K562 (cell line): ENCODE results near the gene EIF4G2. TPM values are rescaled to one million over a fixed set of nuclear protein-coding genes. Genes with fewer than 3 reads are reported as not detected.

Source experiments
- ATAC-seq: fragments of 200-7000 bp; cut with Tn5 transposase; 3 replicates; pipeline ENCODE4 v1.9.1; 2020; ENCODE audit warnings: moderate library complexity
- BruUV-seq: library from RNA; stranded (reverse); fragments of 400-500 nt; replicated peaks from 2 replicates; lab custom pipeline; 2021; lab: Mats Ljungman, UMichigan
- CTCF ChIA-PET: fragments of 300-600 bp; formaldehyde crosslinking; extraction: SDS; loops from one replicate; lab custom pipeline; 2021; ENCODE audit warnings: low intra/inter-chr PET ratio; lab: Yijun Ruan, JAX
- POLR2A ChIA-PET: fragments of 300-600, 350-650 bp; sonication (Branson Sonifier 250); formaldehyde crosslinking; extraction: SDS; loops from one replicate; lab custom pipeline; 2021; ENCODE audit warnings: antibody characterized with exemption, inconsistent platforms; lab: Yijun Ruan, JAX
- DNase-seq, 4 experiments: peaks; one replicate each; pipeline versions ENCODE4 v3.0.0 to v3.0.0-alpha.2; 2011 to 2018; ENCODE audit warnings: low spot score in 3 of 4, mixed read lengths in 3 of 4; ENCODE audit errors: extremely low read depth in 1 of 4
- FAIRE-seq: peaks from 2 replicates; lab custom pipeline; 2011; peaks lifted over from hg19 to GRCh38; lab: Jason Lieb, UNC
- H2AFZ ChIP-seq: 2 replicates; pipeline ENCODE4 v1.6.0; 2011; ENCODE audit warnings: low read depth, low read length, control low read depth, inconsistent platforms
- H3K27ac ChIP-seq: fragments of 200-600 bp; 3 replicates; pipeline ENCODE4 v1.8.0; 2011; ENCODE audit warnings: low read depth, mild to moderate bottlenecking, control low read depth, inconsistent platforms, low read length, moderate library complexity, mixed read lengths; ENCODE audit errors: extremely low read depth
- H3K27me3 ChIP-seq, 2 experiments: fragments of 300-600 bp in 1 of 2; 2 replicates in 1 of 2; 3 replicates in 1 of 2; pipeline versions ENCODE4 v1.6.0 to v1.8.0; 2011; ENCODE audit warnings: inconsistent platforms in 2 of 2, low read length in 2 of 2, mild to moderate bottlenecking in 1 of 2, mixed read lengths in 1 of 2, moderate library complexity in 1 of 2; ENCODE audit not compliant: control insufficient read depth in 2 of 2, insufficient read depth in 2 of 2
- H3K36me3 ChIP-seq: fragments of 300-600 bp; 3 replicates; pipeline ENCODE4 v1.8.0; 2011; ENCODE audit warnings: mild to moderate bottlenecking, low read length, inconsistent platforms; ENCODE audit not compliant: control insufficient read depth, insufficient read depth
- H3K4me1 ChIP-seq, 2 experiments: fragments of 200-600 bp in 1 of 2; replicated peaks in 1 of 2; 2 replicates in 1 of 2; 3 replicates in 1 of 2; pipeline versions ENCODE4 v1.5.1 to v1.8.0; 2011; ENCODE audit warnings: inconsistent platforms in 2 of 2, low read length in 2 of 2, mild to moderate bottlenecking in 1 of 2, mixed read lengths in 1 of 2, moderate library complexity in 1 of 2; ENCODE audit not compliant: control insufficient read depth in 2 of 2, insufficient read depth in 2 of 2
- H3K4me2 ChIP-seq: 2 replicates; pipeline ENCODE4 v1.6.1; 2011; ENCODE audit warnings: low read length, control low read depth, inconsistent platforms, mixed read lengths; ENCODE audit not compliant: insufficient read depth
- H3K4me3 ChIP-seq: fragments of 200-600 bp; sonication (generic), shearing (Covaris generic); 2 replicates; pipeline ENCODE4 v1.5.1; 2016; ENCODE audit warnings: control low read depth, inconsistent platforms
- H3K79me2 ChIP-seq: fragments of 200-600 bp; 3 replicates; pipeline ENCODE4 v1.8.0; 2011; ENCODE audit warnings: low read length, inconsistent platforms; ENCODE audit not compliant: control insufficient read depth, insufficient read depth
- H3K9ac ChIP-seq, 2 experiments: 2 replicates each; pipeline versions ENCODE4 v1.6.0 to v1.6.1; 2011; ENCODE audit warnings: low read depth in 2 of 2, low read length in 2 of 2, control low read depth in 1 of 2, inconsistent platforms in 1 of 2, mild to moderate bottlenecking in 1 of 2, mixed read lengths in 1 of 2; ENCODE audit not compliant: insufficient read depth in 1 of 2
- H3K9me1 ChIP-seq: one replicate; pipeline ENCODE4 v1.6.0; 2011; ENCODE audit warnings: inconsistent platforms, mild to moderate bottlenecking, low read length, moderate library complexity; ENCODE audit not compliant: control insufficient read depth, insufficient read depth
- H3K9me3 ChIP-seq: replicated peaks from 2 replicates; pipeline ENCODE4 v1.5.1; 2011; ENCODE audit warnings: low read depth, low read length, inconsistent platforms; ENCODE audit not compliant: control insufficient read depth, insufficient read depth
- H4K20me1 ChIP-seq: replicated peaks from 2 replicates; pipeline ENCODE4 v1.6.1; 2011; ENCODE audit warnings: low read length, inconsistent platforms, mixed read lengths; ENCODE audit not compliant: control insufficient read depth, insufficient read depth
- HDAC6 ChIP-seq: IDR thresholded peaks from 2 replicates; pipeline ENCODE4 v1.6.1; 2012; ENCODE audit warnings: low read depth, mild to moderate bottlenecking, control low read depth, inconsistent platforms, low read length, moderate library complexity
- ILF3 ChIP-seq: fragments of 450-650 bp; IDR thresholded peaks from 2 replicates; pipeline ENCODE4 v1.6.1; 2018; ENCODE audit warnings: antibody characterized with exemption, mild to moderate bottlenecking, moderate library complexity, borderline replicate concordance
- JUNB ChIP-seq: fragments of 450-650 bp; formaldehyde crosslinking; conservative IDR thresholded peaks from 2 replicates; pipeline ENCODE4 v1.4.0; 2020; ENCODE audit warnings: mild to moderate bottlenecking
- SP1 ChIP-seq: sonication (generic); formaldehyde crosslinking; IDR thresholded peaks from 2 replicates; pipeline ENCODE4 v1.8.1; 2022; ENCODE audit warnings: mild to moderate bottlenecking, missing genetic modification reagents
- ZC3H11A ChIP-seq: IDR thresholded peaks from 2 replicates; pipeline ENCODE4 v1.6.1; 2012; ENCODE audit warnings: low read depth, low read length, improper control_type of control experiment
- ZNF224 ChIP-seq: sonication (generic); formaldehyde crosslinking; IDR thresholded peaks from 2 replicates; pipeline ENCODE4 v1.8.0; 2022; ENCODE audit warnings: mild to moderate bottlenecking, missing genetic modification reagents
- WGBS: fragments of 100-300 bp; shearing (Covaris generic); methylation state at CpG from one replicate; pipeline ENCODE4 v1.1.6; 2016; ENCODE audit warnings: low coverage, mixed read lengths; ENCODE audit not compliant: insufficient coverage; ENCODE audit errors: missing lambda C conversion rate; 5-methylcytosine and 5-hydroxymethylcytosine counted together
- in situ Hi-C: fragments of 300-500 bp; cut with MboI; formaldehyde crosslinking; loops from 4 replicates; pipeline ENCODE4 v1.15.0; 2018; ENCODE audit warnings: inconsistent platforms, mixed read lengths
- intact Hi-C: fragments of 100-400 bp; cut with micrococcal nuclease; formaldehyde crosslinking; loops from 2 replicates; pipeline ENCODE4 v1.14.2; 2022
- polyA plus RNA-seq, 8 experiments: library from polyadenylated mRNA; depleted of rRNA in 4 of 8; stranded (reverse) in 5 of 8; unstranded in 3 of 8; fragments of >200 nt; fragmentation: Nextera tagmentation in 2 of 8; fragmentation: Illumina TruSeq in 1 of 8; extraction: Ambion mirVana in 2 of 8; extraction: Trizol in 1 of 8; gene quantifications; 2 replicates each; pipeline versions ENCODE4 v1.2.1 to v1.2.3, GENCODE V29; 2011 to 2014; ENCODE audit warnings: inconsistent platforms in 1 of 8, missing spikeins in 1 of 8
- total RNA-seq, 7 experiments: library from RNA; depleted of rRNA in 6 of 7; stranded (reverse); fragments of >200 nt in 6 of 7; fragmentation: Illumina TruSeq in 2 of 7; extraction: Trizol in 2 of 7; gene quantifications; 2 replicates each; pipeline versions ENCODE4 v1.2.1 to v1.2.3, GENCODE V29; 2011 to 2021; ENCODE audit warnings: low replicate concordance in 1 of 7
- TF ChIP-seq, protein P1 (sequence below): fragments of 450-650 bp; IDR thresholded peaks from one replicate; pipeline ENCODE4 v1.6.1; 2018; ENCODE audit warnings: mild to moderate bottlenecking, moderate library complexity; ENCODE audit not compliant: partially characterized antibody
- TF ChIP-seq, protein P2 (sequence below): sonication (generic); formaldehyde crosslinking; IDR thresholded peaks from 2 replicates; pipeline ENCODE4 v1.8.0; 2022; ENCODE audit warnings: missing genetic modification reagents, mild to moderate bottlenecking, borderline replicate concordance

EIF4G2 gene
- total and polyA plus RNA-seq, 9 of the 15 experiments (the other 6 are each of a cell fraction or from before 2014, with no cell fraction given), result 206 to 790 (median 646) TPM

DNA sequence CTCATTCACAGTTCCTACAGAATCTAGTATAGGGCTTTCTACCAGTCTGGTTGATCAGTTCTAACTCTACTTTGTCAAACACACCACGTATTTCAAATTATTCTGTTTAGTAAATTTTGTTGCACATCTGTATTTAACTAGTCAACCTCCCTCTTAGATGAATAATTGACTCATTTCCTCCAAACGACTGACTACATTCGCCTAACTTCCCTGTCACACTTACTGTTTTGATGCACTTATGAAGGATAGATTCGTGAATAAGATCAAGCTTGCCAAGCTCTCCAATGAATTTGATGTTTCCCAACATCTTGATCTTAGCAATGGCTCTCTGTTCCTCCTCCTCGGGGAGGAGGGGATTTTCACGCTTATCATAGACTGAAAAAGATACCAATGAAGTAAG is 5.0 kb downstream of the EIF4G2 start:
- Histone ChIP-seq H2AFZ (no peak overlapping the region), H4K20me1 (peaks cover 3% of the 10 kb centered on the region; the same call in 1 of the 2 replicates), H3K27ac (no peak overlapping the region), H3K36me3 (peaks cover 91% of the 10 kb centered on the region), H3K9me1 (no peaks in the 10 kb centered on the region), H3K79me2 (peaks cover 52% of the 10 kb centered on the region), H3K4me3 (no peak overlapping the region), H3K4me1 (peaks cover 6 to 13% of the 10 kb centered on the region in 2 experiments; a peak in 3 of 5 replicates), H3K4me2 (no peak overlapping the region), H3K9ac (no peak overlapping the region), H3K9me3 (no peaks in the 10 kb centered on the region), H3K27me3 (no peaks in the 10 kb centered on the region)
- DNase-seq (no peak), ATAC-seq (no peak), FAIRE-seq (no peak)
- 92% methylated on average over 6 of the region's 6 CpGs for WGBS
- in situ Hi-C loops (no loop called here), intact Hi-C loops (no loop called here)
- POLR2A ChIA-PET, result interaction anchor here (0.6 to 7.7 kb wide), 16 partner anchors 8 to 225 kb away, joined by 3 to 82 read pairs (median 4); partner anchors contain the start of genes CTR9 and ZBED5
- CTCF ChIA-PET, result no interaction called here
- TF ChIP-seq ZNF224 (CRISPR knock-in tag) (no peak), ILF3 (0 out of 2 replicates have a peak, but pooled peaks have one; percentile 25), HDAC6 (no peak), SP1 (CRISPR knock-in tag) (peak; percentile 36; the same call in 1 of the 2 replicates), JUNB (CRISPR knock-in tag) (no peak), ZC3H11A (no peak)
- TF ChIP-seq, protein P1, sequence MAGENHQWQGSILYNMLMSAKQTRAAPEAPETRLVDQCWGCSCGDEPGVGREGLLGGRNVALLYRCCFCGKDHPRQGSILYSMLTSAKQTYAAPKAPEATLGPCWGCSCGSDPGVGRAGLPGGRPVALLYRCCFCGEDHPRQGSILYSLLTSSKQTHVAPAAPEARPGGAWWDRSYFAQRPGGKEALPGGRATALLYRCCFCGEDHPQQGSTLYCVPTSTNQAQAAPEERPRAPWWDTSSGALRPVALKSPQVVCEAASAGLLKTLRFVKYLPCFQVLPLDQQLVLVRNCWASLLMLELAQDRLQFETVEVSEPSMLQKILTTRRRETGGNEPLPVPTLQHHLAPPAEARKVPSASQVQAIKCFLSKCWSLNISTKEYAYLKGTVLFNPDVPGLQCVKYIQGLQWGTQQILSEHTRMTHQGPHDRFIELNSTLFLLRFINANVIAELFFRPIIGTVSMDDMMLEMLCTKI, result no peak
- TF ChIP-seq, protein P2, sequence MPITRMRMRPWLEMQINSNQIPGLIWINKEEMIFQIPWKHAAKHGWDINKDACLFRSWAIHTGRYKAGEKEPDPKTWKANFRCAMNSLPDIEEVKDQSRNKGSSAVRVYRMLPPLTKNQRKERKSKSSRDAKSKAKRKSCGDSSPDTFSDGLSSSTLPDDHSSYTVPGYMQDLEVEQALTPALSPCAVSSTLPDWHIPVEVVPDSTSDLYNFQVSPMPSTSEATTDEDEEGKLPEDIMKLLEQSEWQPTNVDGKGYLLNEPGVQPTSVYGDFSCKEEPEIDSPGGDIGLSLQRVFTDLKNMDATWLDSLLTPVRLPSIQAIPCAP (CRISPR knock-in tag), result no peak
- BruUV-seq, result no TSS peak
